Measurements from ENCODE around the gene PIK3IP1. TPM values are rescaled to one million over a fixed set of nuclear protein-coding genes. Genes with fewer than 3 reads are reported as not detected.
A peak's percentile ranks its signal among the peaks of the same experiment; 100 is the strongest.

Gene PIK3IP1
- total and polyA plus RNA-seq, 9 of the 15 experiments (the other 6 are each of a cell fraction or from before 2014, with no cell fraction given): 0.11 to 1.3 (median 0.77) TPM

DNA sequence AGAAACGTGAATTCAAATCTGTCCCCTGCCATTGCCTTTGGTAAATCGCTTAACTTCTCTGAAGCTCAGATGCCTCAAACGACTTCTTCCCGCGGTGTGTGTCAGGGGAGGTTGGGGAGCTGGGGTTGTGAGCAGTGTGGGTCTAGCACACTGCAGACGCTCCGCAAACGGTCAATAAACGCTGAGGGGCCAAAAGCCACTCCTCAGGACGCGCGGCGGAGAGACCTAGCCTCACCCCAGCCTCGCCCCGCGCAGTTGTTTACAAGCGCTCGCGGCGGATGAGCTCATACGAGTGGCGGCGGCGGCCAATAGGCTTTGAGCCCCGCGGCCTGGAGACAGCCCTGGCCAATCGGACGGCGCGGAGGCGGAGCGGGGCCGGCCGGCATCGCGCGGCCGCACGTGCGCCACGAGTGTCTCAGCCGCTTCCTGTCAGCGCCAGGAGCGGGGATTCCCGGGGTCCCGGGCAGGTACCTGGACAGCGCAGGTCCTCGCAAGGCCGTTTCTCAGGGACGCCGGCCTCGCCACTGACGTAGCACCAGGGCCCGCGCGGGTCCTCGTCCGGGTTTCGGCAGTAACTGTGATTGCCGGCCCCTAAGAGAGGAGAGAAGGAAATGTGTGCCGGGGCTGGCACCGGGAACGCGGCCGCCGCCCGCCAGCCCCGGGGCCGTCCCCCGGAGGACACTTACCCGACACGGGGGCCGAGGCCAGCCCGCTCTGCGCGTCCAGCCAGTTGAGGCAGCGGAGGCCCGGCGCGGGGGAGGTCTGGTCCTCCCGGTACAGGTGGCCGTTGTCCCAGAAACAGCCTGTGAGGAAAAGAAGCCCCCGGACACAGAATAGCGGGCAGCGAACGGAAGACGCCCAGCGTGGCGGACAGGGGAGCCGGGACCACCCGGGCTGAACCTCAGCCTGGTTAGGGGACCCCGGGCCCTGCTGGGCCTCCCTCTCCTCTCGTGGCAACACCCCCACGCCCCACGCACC lies 1.5 kb downstream of the PIK3IP1 start (continued):
- TF ChIP-seq, protein P1, sequence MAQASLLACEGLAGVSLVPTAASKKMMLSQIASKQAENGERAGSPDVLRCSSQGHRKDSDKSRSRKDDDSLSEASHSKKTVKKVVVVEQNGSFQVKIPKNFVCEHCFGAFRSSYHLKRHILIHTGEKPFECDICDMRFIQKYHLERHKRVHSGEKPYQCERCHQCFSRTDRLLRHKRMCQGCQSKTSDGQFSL (CRISPR knock-in tag; IDR thresholded peaks at IDR 0.05): no peak
- TF ChIP-seq, protein P1 (tag; IDR thresholded peaks at IDR 0.05): peak in 1 of 2 experiments; percentile 68; a peak in 1 of 4 replicates
- TF ChIP-seq ZNF695 (CRISPR knock-in tag; IDR thresholded peaks at IDR 0.05) (no peak), POLR2A (conservative IDR thresholded peaks at IDR 0.05) (peak; percentile 83), ZNF134 (CRISPR knock-in tag; conservative IDR thresholded peaks at IDR 0.05) (no peak), NFYB (IDR thresholded peaks at IDR 0.05; ENCODE audit: extremely low read depth, insufficient read length) (peak; percentile 81), NCOA2 (IDR thresholded peaks at IDR 0.05; ENCODE audit: partially characterized antibody in 2 of 2) (no peak), BMI1 (IDR thresholded peaks at IDR 0.05; ENCODE audit: low read length) (no peak), MYC (IDR thresholded peaks at IDR 0.05; ENCODE audit: low read depth, low read length) (peak; percentile 87), MYC (CRISPR knock-in tag; IDR thresholded peaks at IDR 0.05; ENCODE audit: borderline replicate concordance, low read depth) (no peak), ZNF224 (CRISPR knock-in tag; IDR thresholded peaks at IDR 0.05) (no peak), ELF2 (CRISPR knock-in tag; IDR thresholded peaks at IDR 0.05) (no peak), XRCC5 (IDR thresholded peaks at IDR 0.05; ENCODE audit: low read depth, low read length) (no peak), PCBP1 (IDR thresholded peaks at IDR 0.05; ENCODE audit: low read depth, low read length, poor library complexity, severe bottlenecking) (peak; percentile 36), EWSR1 (IDR thresholded peaks at IDR 0.05; ENCODE audit: borderline replicate concordance, low read depth, partially characterized antibody) (no peak), ZNF140 (CRISPR knock-in tag; IDR thresholded peaks at IDR 0.05) (no peak), ZNF79 (CRISPR knock-in tag; IDR thresholded peaks at IDR 0.05; ENCODE audit: low read depth) (no peak), DACH1 (IDR thresholded peaks at IDR 0.05; ENCODE audit: partially characterized antibody) (no peak), FOXJ2 (tag; IDR thresholded peaks at IDR 0.05) (peak; percentile 82)
- TF ChIP-seq, protein P2, sequence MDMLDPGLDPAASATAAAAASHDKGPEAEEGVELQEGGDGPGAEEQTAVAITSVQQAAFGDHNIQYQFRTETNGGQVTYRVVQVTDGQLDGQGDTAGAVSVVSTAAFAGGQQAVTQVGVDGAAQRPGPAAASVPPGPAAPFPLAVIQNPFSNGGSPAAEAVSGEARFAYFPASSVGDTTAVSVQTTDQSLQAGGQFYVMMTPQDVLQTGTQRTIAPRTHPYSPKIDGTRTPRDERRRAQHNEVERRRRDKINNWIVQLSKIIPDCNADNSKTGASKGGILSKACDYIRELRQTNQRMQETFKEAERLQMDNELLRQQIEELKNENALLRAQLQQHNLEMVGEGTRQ (CRISPR knock-in tag; IDR thresholded peaks at IDR 0.05): 0 out of 2 replicates have a peak, but pooled peaks have one; percentile 13
- TF ChIP-seq, protein P3, sequence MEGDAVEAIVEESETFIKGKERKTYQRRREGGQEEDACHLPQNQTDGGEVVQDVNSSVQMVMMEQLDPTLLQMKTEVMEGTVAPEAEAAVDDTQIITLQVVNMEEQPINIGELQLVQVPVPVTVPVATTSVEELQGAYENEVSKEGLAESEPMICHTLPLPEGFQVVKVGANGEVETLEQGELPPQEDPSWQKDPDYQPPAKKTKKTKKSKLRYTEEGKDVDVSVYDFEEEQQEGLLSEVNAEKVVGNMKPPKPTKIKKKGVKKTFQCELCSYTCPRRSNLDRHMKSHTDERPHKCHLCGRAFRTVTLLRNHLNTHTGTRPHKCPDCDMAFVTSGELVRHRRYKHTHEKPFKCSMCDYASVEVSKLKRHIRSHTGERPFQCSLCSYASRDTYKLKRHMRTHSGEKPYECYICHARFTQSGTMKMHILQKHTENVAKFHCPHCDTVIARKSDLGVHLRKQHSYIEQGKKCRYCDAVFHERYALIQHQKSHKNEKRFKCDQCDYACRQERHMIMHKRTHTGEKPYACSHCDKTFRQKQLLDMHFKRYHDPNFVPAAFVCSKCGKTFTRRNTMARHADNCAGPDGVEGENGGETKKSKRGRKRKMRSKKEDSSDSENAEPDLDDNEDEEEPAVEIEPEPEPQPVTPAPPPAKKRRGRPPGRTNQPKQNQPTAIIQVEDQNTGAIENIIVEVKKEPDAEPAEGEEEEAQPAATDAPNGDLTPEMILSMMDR (IDR thresholded peaks at IDR 0.05 in 2 of 3, conservative IDR thresholded peaks at IDR 0.05 in 1 of 3; ENCODE audit: insufficient read depth in 2 of 3, low read depth in 1 of 3, low read length in 3 of 3): no peak
- TF ChIP-seq, protein P4, sequence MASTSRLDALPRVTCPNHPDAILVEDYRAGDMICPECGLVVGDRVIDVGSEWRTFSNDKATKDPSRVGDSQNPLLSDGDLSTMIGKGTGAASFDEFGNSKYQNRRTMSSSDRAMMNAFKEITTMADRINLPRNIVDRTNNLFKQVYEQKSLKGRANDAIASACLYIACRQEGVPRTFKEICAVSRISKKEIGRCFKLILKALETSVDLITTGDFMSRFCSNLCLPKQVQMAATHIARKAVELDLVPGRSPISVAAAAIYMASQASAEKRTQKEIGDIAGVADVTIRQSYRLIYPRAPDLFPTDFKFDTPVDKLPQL (IDR thresholded peaks at IDR 0.05; ENCODE audit: extremely low read depth, insufficient read length): no peak
- TF ChIP-seq, protein P5, sequence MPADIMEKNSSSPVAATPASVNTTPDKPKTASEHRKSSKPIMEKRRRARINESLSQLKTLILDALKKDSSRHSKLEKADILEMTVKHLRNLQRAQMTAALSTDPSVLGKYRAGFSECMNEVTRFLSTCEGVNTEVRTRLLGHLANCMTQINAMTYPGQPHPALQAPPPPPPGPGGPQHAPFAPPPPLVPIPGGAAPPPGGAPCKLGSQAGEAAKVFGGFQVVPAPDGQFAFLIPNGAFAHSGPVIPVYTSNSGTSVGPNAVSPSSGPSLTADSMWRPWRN (IDR thresholded peaks at IDR 0.05; ENCODE audit: low read depth): peak; percentile 54; the same call in 1 of the 2 replicates
